NCI-H2227 treated with DMSO at 0.1 percent for 48 hours (cell line): ENCODE results near the gene NCOA4.
"Not testable (repeated sequence)": the region's sequence is repeated elsewhere in the genome, so short reads cannot be mapped to it uniquely, and the experiment has no call there.

Experiments used
- DNase-seq: peaks from one replicate; lab custom pipeline; 2025; lab: John Stamatoyannopoulos, UW

NCOA4 gene

DNA sequence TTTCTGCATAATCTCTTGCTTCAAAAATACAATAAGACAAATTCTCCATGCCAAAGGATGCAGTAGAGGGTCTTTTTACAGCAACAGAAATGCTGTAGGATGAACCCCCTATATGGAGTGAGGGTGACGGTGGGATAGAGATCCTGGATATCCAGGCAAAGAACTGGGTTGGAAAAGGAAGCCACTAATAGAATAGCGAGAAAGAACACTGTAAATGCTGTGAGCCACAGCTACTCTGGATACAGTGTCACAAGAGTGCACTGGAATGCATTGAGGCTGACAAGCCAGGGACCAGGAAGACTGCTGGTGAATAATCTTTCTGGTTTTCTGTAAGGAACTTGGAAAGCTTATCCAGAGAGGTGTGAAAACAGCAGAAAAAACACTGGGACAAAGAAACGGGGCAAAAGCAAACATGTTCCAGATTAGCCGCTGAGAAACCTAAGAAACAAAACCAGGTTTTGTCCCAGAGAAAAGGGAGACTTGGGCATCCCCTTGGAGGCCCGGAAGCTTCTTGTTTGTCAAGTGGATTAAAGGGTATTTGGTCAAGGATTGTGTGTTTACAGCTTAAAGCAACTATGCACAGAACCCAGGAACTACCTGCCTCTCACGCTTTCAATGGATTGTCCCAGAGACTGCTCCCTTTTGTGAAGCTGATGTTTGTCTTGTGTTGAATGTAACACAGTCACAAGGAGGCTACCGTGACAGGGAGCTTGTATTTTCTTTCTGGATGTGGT is 21.8 kb upstream of the NCOA4 start:
- DNase-seq = no peak

DNA sequence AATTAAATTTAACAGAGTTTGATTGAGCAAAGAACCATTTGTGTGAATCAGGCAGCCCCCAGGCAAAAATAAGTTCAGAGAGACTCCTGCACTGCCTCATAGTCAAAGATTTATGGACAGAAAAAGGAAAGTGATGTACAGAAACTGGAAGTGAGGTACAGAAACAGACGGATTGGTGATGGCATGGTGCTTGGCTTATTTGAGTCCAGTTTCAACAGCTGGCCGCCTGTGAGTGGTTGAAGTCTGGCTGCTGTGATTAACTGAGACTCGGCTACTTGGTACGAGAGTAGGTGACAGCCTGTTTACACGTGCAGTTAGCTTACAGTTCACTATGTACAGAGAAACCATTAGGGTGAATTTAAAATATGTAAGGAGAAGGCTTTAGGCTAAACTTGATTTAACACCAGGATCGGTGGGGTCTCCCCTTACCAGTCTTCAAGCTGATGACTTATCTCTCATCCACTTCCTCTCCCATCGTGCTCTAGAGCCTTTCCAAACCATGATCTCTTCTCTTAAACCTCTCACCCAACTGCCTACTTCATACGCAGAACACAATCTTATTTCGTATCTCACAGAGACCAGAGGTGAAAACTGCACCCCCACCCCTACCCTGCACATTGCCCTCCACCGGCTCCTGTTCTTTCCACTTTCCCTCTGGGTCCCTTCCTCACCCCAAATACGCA is 20.7 kb upstream of the NCOA4 start:
- DNase-seq = no peak

DNA sequence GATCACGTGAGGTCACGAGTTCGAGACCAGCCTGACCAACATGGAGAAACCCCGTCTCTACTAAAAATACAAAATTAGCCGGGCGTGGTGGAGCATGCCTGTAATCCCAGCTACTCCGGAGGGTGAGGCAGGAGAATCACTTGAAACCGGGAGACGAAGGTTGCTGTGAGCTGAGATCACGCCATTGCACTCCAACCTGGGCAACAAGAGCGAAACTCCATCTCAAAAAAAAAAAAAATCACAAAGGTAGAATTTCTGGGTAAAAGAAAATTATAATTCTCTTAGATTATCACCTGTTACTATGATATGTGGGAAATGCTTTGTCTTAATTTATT is 19.0 kb upstream of the NCOA4 start:
- not testable (repeated sequence) for DNase-seq

GRCh38 chr10:46048152-46048551 is 17.7 kb upstream of the NCOA4 start:
- no peak for DNase-seq

DNA sequence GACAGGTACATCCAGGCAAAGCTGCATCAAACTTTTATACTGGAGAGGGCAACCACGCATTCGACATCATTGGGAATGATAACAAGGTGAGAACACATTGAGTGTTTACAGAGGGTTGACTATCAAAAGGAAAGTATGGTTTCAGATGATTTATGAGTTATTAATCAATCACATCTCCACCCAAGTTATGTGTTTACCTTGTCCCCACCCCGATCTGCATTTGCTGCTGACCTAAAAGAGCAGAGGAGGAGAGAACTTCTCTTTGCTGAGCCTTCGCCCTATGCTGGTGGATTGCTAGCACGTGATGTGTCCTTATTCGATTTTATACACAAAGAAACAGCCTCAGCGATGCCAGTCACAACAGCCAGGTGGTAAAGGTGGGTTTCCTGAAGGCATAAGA is 15.8 kb upstream of the NCOA4 start, which contains the start of gene MSMB:
MSMB (minus strand) TSS at position 9 of the 400 bp plus-strand sequence. CDS start 32 bp downstream, outside the sequence.
- DNase-seq = no peak

DNA sequence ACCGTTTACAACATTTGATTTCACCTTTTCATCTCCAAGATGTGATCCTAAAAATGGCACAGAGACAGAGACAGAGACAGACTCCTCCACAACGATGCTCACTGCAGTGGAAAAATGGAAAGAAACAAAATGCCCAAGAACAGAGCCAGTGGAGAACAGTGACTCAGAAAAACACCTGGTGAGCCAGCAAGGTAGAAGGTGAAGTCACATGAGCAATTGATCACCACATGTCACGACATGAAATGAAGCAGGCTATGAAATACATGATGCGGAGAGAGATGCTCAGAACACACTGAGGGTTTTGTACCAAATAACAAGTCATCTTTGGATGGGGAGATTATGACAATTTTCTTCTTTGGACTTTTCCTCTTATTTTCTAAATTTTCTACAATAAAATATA is 12.1 kb upstream of the NCOA4 start:
- no peak for DNase-seq

DNA sequence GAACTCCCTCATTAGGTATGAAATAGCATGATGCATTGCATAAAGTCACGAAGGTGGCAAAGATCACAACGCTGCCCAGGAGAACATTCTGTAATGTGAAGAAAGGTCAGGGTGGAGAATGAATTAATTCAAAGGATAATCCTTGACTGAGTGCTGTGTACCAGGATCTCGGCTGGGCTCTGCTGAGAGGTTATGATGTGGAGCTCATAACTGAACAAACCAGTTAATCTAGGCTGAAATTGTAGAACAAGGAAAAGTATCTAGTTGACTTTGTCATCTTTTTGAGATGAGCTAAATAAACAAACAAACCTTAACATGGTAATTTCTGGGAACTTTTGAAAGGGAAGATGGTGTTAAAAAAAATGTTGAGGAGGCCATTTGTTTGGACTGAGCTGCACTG is 9.6 kb upstream of the NCOA4 start:
- DNase-seq = no peak

GRCh38 chr10:46037107-46037825 is 6.8 kb upstream of the NCOA4 start:
- DNase-seq = no peak

- DNase-seq = no peak
Observed at GRCh38 chr10:46035923-46036849, 5.8 kb upstream of the NCOA4 start.

GRCh38 chr10:46033602-46034011 is 3.2 kb upstream of the NCOA4 start:
- DNase-seq = no peak

DNA sequence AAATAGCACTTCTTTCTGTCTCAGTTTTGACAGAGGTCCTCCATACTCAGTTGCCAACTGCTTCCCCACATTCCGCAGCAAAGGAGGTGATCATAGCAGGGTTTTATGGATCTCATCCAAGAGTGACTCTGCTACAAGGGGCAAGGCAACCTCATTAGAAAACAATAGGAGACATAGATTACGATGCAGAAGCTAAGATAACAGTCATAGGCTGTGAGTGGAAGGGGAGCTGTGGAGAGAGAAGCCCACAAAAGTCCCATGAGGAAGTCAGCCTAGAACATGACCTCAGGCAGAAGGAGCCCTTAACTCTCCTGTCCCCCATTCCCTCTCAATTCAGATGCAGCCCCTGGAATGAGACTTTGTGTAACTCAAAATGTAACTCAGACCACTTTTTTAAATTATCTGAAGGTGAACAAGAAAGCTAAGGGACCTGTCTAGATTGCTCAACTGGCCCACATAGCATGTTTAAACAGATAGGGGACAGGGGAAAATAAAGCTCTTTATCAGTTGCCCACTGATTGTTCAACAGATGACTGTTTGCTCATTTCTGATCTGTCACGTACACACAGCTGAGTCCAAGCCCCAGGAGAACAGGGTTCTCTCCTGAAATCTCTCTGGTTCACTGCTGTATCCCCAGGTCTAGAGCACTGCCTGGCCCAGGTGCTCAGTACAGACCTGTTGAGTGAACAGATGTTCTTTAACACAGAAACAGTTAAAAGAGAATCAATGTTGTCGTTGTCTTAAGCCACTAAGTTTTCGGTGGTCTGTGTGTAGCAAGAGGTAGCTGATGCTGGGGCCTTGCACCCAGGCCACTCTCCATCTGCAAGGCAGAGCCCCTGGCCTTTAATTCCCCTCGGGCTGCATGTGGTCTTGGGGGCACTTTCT is 1.5 kb upstream of the NCOA4 start:
- DNase-seq = no peak

GRCh38 chr10:46029461-46030030 is 877 bp downstream of the NCOA4 start:
- DNase-seq = no peak

- DNase-seq = peak; percentile 17
Observed at GRCh38 chr10:46028584-46029460, 1.6 kb downstream of the NCOA4 start.

DNA sequence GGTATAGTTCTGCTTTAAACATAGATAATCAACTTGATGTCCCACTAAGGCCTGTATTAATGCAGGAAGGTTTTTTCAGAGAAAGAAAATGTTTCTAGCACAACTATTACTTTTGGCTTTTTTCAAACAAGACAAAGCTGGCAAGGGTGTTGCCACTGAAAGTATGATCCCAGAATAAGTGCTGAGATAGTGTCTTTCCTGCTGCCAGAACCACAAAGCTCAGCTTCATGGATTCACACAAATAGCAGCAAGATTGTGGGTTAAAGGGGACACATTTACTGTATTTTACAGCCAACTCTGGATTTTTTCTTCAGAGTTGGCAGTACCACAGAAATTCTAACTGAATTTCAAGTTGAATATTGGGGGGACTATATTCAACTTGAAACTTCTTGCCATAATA is 4.3 kb downstream of the NCOA4 start:
- DNase-seq = no peak

DNA sequence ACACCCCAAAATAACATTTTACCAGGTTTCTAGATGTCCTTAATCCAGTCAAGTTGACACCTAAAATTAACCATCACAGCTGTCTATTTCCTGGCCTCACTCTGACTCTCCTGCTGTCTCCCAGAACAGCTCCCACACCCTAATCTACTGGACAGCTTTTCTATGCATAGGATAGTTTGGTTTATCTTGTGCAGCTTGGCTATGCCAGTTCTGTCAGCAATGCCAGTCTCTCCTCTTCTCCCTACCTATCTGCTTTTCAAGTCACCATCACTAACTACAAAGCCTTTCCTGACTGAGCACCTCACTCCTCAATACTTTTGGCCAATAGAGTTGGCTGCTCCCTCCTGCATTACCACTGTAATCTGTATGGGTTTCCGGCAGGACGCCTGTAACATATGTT is 5.0 kb downstream of the NCOA4 start:
- DNase-seq = no peak

DNA sequence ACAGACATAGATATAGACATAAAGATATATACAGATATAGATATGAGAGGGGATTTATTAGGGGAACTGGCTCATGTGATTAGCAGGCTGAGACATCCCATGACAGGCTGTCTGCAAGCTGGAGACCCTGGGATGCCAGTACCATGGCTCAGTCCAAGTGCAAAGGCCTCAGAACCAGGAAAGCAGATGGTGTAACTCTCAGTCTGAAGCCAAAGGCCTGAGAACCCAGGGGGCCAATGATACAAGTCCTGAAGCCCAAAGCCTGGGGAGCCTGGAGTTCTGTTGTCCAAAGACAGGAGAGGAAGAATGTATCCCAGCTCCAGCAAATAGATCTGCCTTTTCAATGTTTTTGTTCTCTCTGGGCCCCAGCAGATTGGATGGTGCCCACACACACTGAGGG is 5.5 kb downstream of the NCOA4 start:
- no peak for DNase-seq

GRCh38 chr10:46022978-46023702 is 7.3 kb downstream of the NCOA4 start:
- DNase-seq = peak; percentile 15

DNA sequence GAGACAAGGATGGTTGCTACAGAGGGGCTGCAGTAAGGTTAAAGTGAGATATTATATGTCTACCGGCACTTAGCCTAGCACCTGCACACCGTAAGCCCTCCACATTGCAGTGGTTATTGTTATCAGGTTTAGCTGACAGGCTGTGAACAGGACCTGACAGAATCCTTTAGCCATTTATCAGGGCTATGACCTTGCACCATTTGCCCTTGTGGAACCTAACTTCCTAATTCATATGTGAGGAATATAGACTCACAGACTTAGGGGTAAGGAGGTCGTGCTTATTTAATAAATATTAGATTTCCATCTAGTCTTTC is 10.1 kb downstream of the NCOA4 start:
- DNase-seq = no peak
